NCI-H146 (cell line): ENCODE data around the gene SF3A1.
A peak's percentile ranks its signal among the peaks of the same experiment; 100 is the strongest.

Source experiments
- DNase-seq: peaks from one replicate; lab custom pipeline; 2025; lab: John Stamatoyannopoulos, UW

The SF3A1 gene

DNA sequence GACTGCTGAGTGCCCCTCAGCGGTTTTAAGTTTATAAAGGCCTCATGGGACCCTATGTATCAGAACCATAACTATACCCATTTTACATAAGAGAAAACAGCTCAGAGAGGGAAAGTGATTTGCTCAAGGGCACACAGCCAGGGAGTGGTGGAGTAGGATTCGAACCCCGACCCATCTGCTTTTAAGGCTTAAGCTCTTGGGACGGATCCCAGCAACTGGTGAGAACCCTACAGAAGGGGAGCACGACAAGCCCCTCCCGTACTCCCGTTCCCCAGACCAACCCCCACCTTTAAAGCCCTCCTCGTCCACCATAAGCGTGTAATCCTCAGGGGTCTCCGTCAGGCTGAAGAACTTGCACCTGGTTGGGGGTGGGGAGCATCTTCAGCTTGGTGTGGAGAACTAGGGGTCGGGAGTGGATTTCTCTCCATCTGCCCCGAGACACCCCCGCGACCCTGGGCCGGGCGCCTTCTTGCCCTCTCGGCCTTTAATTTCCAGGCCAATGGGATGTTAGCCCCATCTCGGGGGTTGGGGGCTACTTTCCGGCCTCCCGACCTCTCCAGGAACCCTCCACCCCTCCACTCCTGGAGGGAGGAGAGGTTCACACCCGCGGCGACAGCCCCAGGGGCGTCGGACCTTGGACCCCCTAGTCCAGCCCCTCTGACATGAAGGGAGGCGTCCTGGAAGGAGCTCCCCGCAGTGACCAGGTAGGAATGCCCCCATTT is 68.1 kb downstream of the SF3A1 start:
- DNase-seq, result no peak

GRCh38 chr22:30287648-30288418 is 68.9 kb downstream of the SF3A1 start:
- peak; percentile 48 for DNase-seq

DNA sequence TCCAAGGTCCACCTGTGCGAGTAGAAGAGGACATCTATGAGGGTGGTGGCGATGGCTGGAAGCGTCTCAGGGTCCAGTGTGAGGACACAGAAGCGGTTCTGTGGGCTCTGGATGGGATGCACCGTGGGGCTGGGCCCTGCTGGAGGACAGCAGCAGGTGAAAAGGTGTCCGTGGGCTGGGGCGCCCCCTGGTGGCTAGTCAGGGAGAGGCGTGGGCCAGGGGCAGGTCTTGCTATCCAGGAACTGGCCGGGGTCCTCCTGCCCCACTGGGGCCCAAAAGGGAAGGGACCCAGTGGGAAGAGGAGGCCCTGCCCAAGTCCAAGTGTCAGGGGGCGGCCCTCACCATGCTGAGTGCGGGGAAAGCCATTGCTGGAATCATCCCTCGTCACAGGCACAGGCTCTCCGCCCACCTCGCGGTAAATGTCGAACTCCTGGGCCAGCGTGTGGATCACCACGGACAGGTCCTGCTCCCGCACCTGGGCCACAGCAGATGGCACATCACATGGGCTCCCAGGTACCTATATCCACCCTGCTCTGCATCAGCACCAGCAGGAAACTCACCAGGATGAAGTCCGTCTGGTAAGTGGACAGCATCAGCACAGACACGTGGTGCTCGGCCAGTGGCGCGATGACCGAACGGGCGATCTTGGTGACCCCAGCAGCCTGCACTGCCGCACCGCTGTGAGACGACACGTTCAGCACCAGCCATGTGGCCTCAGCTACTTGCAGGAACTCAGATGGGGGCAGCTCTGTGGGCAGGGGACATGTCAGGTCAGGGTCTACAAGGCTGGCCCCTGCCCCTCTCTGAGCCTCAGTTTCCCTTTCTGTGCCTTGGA is 69.7 kb downstream of the SF3A1 start:
- DNase-seq, result peak; percentile 28

- no peak for DNase-seq
These were observed 70.4 kb downstream of the SF3A1 start for GRCh38 chr22:30286331-30286730.

DNA sequence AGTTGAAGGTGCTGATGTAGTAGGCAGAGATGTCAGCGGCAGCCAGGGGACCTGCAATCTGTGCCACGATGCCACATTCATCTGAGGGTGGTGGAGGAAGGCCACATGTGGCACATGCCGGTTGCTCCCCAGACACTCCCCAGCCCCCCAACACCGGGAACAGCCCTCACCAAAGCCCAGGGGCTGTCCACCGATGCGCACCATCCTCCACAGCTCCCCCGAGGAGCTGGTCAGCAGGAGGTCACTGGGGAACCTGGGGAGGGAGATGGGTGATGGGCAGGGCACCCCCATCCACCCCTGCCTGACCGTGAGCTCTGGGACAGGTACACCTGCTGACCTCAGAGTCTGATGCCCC is 70.9 kb downstream of the SF3A1 start:
- no peak for DNase-seq

DNA sequence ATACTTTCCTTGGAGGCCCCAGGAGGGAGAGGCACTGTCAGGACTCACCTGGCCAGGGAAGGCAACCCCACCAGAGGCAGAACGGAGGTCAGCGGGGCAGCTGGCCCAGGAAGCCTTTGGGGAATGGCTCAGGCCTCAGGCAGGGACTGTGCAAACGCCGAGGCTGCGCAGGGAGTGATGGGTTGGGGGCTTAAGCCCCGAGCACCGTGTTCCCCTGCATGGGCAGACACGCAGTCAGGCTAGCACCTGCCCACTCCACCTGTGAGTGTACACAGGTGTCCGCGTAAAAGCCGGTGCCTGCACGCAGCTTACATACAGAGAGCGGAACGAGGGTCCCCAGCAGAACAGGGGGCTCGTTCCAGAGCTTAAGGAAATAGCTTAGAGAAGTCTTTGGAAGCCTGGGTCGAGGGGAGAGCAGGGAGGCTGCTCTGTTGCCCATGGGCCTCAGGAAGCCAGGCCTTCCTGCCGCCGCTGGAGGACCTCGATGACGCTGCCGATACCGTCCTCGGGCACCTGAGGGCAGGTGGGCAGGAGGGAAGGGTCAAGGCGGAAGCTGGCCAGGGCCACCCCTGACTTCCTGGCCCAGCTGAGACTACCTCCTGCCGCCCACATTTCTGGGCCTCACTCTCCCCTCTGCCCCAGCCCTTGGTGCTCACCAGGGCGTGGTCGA is 71.4 kb downstream of the SF3A1 start:
- DNase-seq, result no peak

- no peak for DNase-seq
These were observed 72.0 kb downstream of the SF3A1 start for GRCh38 chr22:30284666-30285065.

DNA sequence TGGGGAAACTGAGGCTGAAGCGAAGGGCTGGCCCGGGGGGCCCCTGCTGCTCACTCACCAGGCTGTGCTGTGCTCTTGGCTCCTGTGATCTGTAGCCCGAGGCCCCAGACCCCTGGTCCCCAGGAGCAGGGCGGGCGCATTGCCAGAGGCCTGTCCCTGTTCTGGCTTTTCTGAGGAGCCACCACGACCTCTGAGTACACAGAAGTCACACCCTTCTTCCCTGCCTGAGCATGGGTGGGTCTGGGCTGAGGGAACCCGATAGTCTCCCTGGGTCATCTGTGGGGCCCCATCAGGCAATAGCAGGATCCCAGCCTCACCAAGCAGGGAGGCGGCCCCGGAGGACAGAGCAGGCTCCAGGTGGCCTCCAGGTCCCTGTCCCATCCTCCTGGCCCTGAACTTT is 72.5 kb downstream of the SF3A1 start:
- DNase-seq, result no peak

DNA sequence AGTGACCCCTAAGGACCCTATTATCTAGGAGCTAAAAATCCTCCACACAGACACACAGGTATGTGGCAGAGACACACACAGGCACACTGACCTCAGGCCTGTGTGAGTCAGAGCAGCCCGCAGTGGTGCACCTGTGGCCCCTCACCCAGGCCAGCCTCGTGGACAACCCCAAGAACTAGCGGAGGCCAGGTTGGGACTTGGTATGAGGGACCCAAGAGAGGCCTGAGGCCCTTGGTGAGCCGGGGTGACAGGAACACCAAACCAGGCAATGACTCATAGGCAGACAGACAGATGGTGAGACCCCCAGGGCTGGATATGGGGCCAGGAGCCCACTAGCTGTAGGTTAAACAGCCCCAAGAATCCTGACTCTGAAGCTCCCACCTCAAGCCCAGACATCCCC is 73.4 kb downstream of the SF3A1 start:
- DNase-seq, result no peak

- DNase-seq, result no peak
These were observed 74.1 kb downstream of the SF3A1 start for GRCh38 chr22:30282616-30283046.
